Measurements from ENCODE around the gene POMP. TPM values are rescaled to one million over a fixed set of nuclear protein-coding genes. Genes with fewer than 3 reads are reported as not detected.

POMP gene
- total RNA-seq, 1 donor from 2014 or later: 131 TPM

DNA sequence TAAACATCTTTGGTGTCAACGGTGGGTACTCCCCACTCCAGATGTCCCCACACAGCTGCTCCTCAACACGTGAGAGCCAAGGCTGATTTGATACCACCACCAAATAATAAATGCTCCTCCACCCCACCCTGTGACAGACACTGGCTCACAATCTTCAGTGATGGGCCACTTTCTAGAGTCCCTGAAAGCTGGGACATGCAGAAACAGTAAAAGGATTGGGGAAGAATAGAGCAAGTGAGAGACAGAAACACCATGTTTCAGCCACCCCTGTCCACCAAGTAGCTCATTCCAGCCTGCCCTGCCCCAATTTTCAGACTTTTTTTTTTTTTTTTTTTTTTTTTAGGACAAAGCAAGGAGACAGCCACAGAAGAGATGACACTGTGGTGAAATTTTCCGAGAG, 58.2 kb downstream of the POMP start:
- Histone ChIP-seq H3K36me3 (ENCODE audit: insufficient read depth, low read length) (no peaks in the 10 kb centered on the region), H2AFZ (ENCODE audit: low read depth, low read length) (no peak overlapping the region), H4K20me1 (ENCODE audit: insufficient read depth, low read length) (no peaks in the 10 kb centered on the region), H3K27ac (ENCODE audit: low read depth, low read length) (no peak overlapping the region), H3K4me1 (ENCODE audit: insufficient read depth, low read length) (peaks cover 15% of the 10 kb centered on the region), H3K9ac (ENCODE audit: low read length) (no peak overlapping the region), H3K9me3 (ENCODE audit: insufficient read depth, low read depth, low read length) (no peaks in the 10 kb centered on the region), H3K27me3 (ENCODE audit: insufficient read depth, low read length) (no peaks in the 10 kb centered on the region), H3K79me2 (ENCODE audit: insufficient read depth, low read length) (no peaks in the 10 kb centered on the region), H3K4me2 (ENCODE audit: low read length) (peak overlapping the region; percentile 37), H3K4me3 (ENCODE audit: insufficient read depth, low read depth, low read length) (no peak overlapping the region)
- FAIRE-seq (no peak), DNase-seq (ENCODE audit: low read depth) (no peak)
- Mint-ChIP-seq H3K36me3 (ENCODE audit: low read depth, unreplicated experiment) (peaks cover 4% of the 10 kb centered on the region), H3K4me3 (ENCODE audit: unreplicated experiment) (peak overlapping the region; percentile 79), H3K27me3 (ENCODE audit: low read depth, unreplicated experiment) (no peaks in the 10 kb centered on the region), H3K4me1 (ENCODE audit: low read depth, unreplicated experiment) (peaks cover 22% of the 10 kb centered on the region), H3K27ac (ENCODE audit: unreplicated experiment) (no peak overlapping the region), H3K9me3 (ENCODE audit: unreplicated experiment) (no peaks in the 10 kb centered on the region)
- TF ChIP-seq, protein P1, sequence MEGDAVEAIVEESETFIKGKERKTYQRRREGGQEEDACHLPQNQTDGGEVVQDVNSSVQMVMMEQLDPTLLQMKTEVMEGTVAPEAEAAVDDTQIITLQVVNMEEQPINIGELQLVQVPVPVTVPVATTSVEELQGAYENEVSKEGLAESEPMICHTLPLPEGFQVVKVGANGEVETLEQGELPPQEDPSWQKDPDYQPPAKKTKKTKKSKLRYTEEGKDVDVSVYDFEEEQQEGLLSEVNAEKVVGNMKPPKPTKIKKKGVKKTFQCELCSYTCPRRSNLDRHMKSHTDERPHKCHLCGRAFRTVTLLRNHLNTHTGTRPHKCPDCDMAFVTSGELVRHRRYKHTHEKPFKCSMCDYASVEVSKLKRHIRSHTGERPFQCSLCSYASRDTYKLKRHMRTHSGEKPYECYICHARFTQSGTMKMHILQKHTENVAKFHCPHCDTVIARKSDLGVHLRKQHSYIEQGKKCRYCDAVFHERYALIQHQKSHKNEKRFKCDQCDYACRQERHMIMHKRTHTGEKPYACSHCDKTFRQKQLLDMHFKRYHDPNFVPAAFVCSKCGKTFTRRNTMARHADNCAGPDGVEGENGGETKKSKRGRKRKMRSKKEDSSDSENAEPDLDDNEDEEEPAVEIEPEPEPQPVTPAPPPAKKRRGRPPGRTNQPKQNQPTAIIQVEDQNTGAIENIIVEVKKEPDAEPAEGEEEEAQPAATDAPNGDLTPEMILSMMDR (IDR thresholded peaks at IDR 0.05; ENCODE audit: insufficient read depth, low read depth, low read length): no peak
- TF ChIP-seq EZH2 (IDR thresholded peaks at IDR 0.05; ENCODE audit: insufficient read depth, low read length): no peak

DNA sequence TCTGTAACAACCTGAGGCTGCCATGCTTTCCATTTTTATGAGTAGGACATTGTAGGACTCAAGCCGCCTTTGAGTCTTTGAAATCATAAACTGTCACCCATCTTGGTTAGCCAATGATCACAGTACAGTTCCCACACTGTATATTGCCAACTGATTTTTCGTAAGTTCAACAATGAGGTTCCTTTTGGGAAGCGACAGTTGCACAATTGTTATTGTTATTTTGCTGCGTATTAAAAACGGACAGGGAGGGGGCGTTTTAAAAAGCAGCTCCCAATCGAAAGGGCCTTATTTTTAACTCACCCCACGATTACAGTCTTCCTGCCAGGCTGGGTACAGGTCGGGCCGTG, 59.2 kb downstream of the POMP start:
- no peaks in the 10 kb centered on the region for H3K9me3 ChIP-seq (ENCODE audit: insufficient read depth, low read depth, low read length)
- Mint-ChIP-seq H3K27me3 (ENCODE audit: low read depth, unreplicated experiment) (no peaks in the 10 kb centered on the region), H3K9me3 (ENCODE audit: unreplicated experiment) (no peaks in the 10 kb centered on the region), H3K4me3 (ENCODE audit: unreplicated experiment) (peak overlapping the region; percentile 79), H3K4me1 (ENCODE audit: low read depth, unreplicated experiment) (peaks cover 22% of the 10 kb centered on the region), H3K36me3 (ENCODE audit: low read depth, unreplicated experiment) (peaks cover 4% of the 10 kb centered on the region), H3K27ac (ENCODE audit: unreplicated experiment) (peak overlapping the region; percentile 72)
- H3K9ac ChIP-seq (ENCODE audit: low read length): peak overlapping the region; percentile 85
- H3K27me3 ChIP-seq (ENCODE audit: insufficient read depth, low read length): no peaks in the 10 kb centered on the region
- H3K79me2 ChIP-seq (ENCODE audit: insufficient read depth, low read length): no peaks in the 10 kb centered on the region
- no peak for TF ChIP-seq EZH2 (IDR thresholded peaks at IDR 0.05; ENCODE audit: insufficient read depth, low read length)
- TF ChIP-seq, protein P1 (IDR thresholded peaks at IDR 0.05; ENCODE audit: insufficient read depth, low read depth, low read length): no peak
- peaks cover 15% of the 10 kb centered on the region for H3K4me1 ChIP-seq (ENCODE audit: insufficient read depth, low read length)
- H3K4me3 ChIP-seq (ENCODE audit: insufficient read depth, low read depth, low read length): peak overlapping the region; percentile 73
- peak overlapping the region; percentile 92 for H3K4me2 ChIP-seq (ENCODE audit: low read length)
- peak overlapping the region; percentile 74 for H3K27ac ChIP-seq (ENCODE audit: low read depth, low read length)
- FAIRE-seq (no peak), DNase-seq (ENCODE audit: low read depth) (no peak)
- H2AFZ ChIP-seq (ENCODE audit: low read depth, low read length): peak overlapping the region; percentile 87
- no peaks in the 10 kb centered on the region for H4K20me1 ChIP-seq (ENCODE audit: insufficient read depth, low read length)
- H3K36me3 ChIP-seq (ENCODE audit: insufficient read depth, low read length): no peaks in the 10 kb centered on the region

DNA sequence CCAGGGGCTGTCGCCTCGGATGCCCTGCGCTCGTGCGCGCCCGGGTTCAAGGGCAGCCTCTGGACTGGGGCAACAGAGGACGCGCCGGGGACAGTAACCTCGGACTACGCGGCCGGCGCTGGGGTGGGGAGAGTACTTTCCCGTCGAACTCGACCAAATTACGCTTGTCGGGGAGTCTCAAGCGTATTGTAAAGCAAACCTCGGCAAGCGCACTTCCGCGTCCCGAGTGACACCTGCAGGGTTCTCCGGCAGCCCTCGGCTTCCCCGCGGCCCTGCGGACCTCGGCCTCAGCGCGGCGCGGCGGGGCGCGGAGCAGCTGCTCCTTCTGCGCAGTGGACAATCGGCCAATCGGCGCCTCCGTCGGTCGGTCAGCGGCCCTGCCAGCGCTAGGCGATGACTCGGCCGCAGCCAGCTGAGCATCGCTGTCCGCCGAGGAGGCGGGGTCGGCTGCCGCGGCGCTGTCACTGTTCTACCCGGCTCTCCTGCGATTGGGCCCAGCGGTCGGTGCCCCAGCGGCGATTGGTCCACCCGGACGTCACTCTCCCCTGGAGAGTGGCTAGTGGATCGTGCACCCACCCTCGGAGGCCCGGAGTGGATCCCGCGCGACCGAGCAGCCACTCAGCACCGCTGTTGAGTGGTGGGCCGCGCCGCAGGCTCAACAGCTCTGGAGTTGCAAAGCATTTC, 59.8 kb downstream of the POMP start, which contains the start of gene SLC46A3:
Gene SLC46A3, minus strand, starts transcription at position 428 of the 684 bp plus-strand sequence. CDS start 972 bp downstream, outside the sequence.
- Histone ChIP-seq H3K27ac (ENCODE audit: low read depth, low read length) (peak within 1 kb of the TSS; percentile 78), H3K79me2 (ENCODE audit: insufficient read depth, low read length) (no peaks in the 10 kb centered on the region), H3K4me3 (ENCODE audit: insufficient read depth, low read depth, low read length) (peak within 1 kb of the TSS; percentile 73), H3K4me2 (ENCODE audit: low read length) (peak within 1 kb of the TSS; percentile 92), H3K4me1 (ENCODE audit: insufficient read depth, low read length) (peaks cover 15% of the 10 kb centered on the region), H3K36me3 (ENCODE audit: insufficient read depth, low read length) (no peaks in the 10 kb centered on the region), H3K9me3 (ENCODE audit: insufficient read depth, low read depth, low read length) (no peaks in the 10 kb centered on the region), H2AFZ (ENCODE audit: low read depth, low read length) (peak within 1 kb of the TSS; percentile 87), H3K27me3 (ENCODE audit: insufficient read depth, low read length) (no peaks in the 10 kb centered on the region), H3K9ac (ENCODE audit: low read length) (peak within 1 kb of the TSS; percentile 85), H4K20me1 (ENCODE audit: insufficient read depth, low read length) (no peaks in the 10 kb centered on the region)
- Mint-ChIP-seq H3K4me3 (ENCODE audit: unreplicated experiment) (peak within 1 kb of the TSS; percentile 79), H3K9me3 (ENCODE audit: unreplicated experiment) (no peaks in the 10 kb centered on the region), H3K27me3 (ENCODE audit: low read depth, unreplicated experiment) (no peaks in the 10 kb centered on the region), H3K27ac (ENCODE audit: unreplicated experiment) (peak within 1 kb of the TSS; percentile 97), H3K4me1 (ENCODE audit: low read depth, unreplicated experiment) (peaks cover 22% of the 10 kb centered on the region), H3K36me3 (ENCODE audit: low read depth, unreplicated experiment) (peaks cover 4% of the 10 kb centered on the region)
- FAIRE-seq (no peak), DNase-seq (ENCODE audit: low read depth) (peak; percentile 96)
- TF ChIP-seq, protein P1 (IDR thresholded peaks at IDR 0.05; ENCODE audit: insufficient read depth, low read depth, low read length): no peak
- no peak for TF ChIP-seq EZH2 (IDR thresholded peaks at IDR 0.05; ENCODE audit: insufficient read depth, low read length)
